Effector CD8-positive, alpha-beta T cell (primary cell): ENCODE measurements around the gene COL23A1.

ENCODE experiments used
- DNase-seq: peaks from one replicate; lab custom pipeline; 2025; lab: John Stamatoyannopoulos, UW

Gene COL23A1

DNA sequence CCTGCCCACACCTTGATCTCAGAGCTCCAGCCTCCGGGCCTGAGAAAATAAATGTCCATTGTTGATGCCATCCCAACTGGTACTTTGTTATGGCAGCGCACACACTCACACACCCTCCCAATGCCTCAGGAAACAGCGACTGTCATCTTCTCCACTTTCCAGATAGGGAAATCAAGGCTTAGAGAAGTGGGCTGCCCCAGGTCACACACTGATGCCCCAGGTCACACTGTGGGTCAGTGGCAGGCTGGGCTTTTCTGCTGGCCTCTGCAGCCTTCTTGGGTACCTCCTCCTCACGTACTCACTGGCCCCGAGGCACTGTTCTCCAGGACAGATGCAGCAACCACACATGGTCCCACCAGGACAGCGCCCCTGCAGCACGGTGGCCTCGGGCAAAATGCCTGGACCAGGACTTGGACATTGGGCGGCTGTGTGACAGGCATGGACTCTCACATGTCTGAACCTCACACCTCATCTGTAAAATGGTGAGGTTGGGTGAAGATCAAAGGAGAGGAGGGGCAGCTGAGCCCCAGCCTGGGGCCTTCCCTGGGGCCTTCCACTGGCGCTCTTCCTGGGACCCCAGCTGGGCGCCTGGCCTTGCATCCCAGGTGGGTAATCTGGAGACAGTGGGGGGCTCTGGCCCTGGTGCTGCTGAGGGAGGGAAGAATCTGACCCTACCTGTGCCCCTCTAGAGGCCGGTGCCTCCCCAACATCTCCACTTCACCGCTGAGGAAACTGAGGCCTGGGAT, 156.0 kb downstream of the COL23A1 start:
- no peak for DNase-seq

DNA sequence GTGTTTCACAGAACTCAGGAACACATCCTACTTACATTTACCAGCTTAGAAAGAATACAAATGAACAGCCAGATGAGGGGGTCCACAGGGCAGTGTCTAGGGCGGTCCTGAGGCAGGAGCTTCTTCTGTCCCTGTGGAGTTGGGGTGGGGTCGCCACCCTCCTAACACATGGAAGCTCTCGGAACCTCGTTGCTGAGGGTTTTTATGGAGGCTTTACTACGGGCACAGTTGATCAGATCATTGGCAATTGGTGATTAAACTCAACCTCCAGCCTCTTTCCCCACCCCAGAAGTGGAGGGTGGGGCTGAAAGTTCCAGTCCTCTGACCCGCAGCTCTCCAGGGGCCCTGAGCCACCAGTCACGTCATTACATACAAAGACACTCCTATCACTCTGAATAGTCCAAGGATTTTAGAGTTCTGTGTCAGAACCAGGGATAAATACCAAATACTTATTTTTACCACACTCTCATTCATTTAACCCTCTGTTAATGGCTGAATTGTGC, 156.9 kb downstream of the COL23A1 start:
- DNase-seq = no peak

DNA sequence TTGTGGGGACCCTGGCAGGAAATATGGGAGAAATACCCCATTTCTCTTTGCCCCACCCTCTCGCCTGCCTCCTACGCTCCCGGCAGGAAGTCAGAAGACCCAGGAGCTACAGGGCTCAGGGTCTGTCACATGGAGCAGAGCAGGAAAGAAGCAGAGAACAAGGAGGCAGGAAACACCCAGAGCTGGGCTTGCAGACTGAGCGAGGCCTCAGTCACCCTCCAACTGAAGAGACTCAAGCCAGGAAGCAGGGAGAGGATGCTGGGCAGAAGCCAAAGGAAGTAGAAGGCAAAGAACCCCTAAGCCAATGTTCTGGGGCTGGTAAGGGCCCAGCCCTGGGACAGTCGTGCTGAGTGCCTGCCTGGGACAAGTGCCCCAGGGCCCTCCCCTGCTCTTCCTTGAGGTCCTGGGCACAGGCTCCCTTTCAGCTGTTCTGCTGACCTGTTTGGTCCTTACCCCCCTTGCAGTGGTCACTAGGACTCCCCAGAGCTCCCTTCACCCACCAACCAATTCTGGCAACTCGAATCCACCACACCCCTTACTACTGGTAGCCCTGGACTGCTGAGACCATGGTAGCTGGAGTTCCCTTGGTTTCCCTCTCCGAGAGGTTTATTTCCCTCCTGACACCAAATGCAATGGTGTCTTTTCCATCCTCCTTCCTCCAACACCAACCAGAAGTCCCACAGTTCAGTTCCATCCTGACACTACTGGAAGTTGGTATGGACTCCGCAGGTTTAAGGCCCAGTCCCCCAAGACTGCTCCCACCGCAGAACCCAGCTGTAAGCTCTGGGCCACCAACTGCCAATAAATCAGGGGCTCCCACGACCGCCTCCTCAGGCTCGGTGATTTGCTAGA, 157.5 kb downstream of the COL23A1 start:
- no peak for DNase-seq

DNA sequence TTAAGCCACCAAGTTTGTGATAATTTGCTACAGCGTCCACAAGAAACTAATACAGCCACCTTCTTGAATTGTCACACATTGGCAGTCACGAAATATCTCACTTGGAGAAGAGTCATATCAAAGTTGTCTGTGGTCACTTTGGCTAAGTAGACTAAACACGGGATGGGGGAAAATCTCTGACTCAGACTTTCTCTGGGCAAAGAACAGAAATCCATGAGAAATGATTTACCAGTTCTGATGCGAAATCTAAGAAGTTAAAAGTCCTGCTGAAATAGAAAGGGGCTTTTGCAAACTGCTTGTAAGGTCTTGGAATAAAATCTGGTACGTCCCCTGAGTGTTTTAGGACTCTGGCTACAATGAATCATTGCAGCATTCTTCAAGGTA, 158.4 kb downstream of the COL23A1 start:
- no peak for DNase-seq

DNA sequence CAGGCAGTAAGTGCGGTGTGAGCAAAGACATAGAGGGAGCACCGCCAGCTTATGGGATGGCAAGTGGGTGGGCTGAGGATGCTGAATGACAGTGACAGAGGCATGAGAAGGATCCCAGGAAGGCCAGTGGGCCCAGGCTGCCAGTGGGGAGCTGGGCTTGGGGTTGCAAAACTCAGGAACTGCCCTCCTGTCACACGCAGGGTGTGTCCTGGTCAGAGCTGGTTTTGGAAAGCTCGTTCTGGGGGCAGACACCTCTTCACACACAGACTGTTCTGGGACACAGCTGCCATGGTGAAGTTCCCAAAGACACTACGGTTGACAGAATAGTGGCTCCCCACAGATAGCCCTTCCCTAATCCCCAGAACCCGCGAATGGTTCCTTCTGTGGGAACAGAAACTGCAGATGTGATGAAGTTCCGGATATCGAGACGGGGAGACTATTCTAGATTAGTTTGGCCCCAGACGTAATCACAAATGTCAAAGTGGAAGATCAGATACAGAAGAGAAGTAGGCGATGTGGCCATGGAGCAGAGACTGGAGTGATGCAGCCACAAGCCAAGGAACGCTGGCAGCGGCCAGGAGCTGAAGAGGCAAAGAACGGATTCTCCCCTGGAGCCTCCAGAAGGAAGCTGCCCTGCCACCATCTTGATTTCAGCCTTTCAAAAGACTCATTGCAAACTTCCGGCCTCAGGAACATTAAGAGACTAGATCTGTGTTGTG, 159.0 kb downstream of the COL23A1 start:
- DNase-seq = no peak

DNA sequence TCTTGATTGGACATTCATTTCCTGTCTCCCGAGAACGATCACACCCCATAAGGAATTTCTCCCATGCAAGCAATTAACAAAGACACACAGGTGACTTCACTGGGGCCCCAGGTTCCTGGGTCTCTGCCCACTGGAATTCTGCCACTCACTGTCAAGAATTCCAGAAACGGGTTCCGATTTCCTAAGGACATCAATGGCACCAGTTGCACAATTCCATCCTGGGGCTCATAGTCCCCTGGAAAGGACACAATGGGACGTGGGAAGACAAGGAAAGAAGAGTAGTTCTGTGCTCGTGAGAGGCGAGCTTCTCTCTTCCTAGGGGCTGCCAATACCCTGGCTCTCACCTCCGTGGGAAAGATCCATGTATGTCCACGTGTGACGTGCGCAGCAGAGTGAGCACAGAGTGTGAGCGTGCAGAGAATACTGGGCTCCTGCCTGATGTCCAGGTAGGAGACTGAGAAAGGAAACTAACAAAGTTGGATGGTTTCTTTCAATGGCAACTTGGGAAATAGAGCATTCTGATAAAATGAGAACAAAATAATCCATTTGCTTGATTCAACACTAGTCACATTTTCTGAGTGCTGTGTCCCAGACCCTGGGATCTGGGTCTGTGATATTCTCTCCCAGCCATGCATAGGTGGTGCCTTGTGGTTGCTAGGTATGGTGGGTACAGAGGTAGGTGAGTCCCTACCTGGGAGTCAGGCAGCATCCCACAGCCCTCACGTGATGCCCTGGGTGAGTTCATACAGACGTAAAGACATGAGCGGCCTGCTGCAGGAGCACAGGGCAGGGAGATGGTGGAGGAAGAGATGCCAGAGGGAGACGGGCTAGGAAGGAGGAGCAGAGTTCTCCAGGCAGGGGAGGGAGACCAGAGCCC, 159.8 kb downstream of the COL23A1 start:
- no peak for DNase-seq

DNA sequence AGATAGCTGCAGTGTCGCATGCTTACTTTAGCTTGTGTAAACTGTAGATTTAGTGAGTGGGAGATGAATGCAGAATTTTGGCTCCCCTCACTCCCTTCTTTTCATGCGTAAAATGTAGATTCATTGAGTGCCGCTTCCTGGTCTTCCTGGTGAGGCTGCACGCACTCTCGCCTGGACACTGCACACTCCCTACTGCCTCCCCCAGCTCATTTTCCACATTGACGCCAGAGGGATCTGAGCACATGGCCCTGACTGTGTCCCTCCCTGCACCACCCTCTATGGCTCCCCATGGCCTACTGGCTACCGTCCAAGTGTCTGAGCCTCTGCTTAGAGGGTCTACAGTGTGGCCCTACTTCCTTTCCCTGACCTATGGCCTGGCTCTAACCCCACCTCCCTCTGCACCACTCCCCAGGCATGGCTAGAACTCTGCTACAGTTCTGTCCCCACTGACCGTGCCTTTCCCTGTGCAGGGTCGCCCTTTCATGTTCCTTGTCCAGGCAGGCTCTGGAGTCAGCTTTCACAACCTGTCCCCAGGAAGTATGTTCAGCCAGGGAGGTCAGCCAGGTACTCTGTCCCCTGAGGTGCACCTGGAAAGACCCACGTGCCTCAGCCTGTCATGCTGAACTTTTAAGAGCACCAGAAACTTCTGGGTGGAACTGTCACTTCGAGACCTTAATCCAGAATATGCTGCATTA, 160.6 kb downstream of the COL23A1 start:
- no peak for DNase-seq

DNA sequence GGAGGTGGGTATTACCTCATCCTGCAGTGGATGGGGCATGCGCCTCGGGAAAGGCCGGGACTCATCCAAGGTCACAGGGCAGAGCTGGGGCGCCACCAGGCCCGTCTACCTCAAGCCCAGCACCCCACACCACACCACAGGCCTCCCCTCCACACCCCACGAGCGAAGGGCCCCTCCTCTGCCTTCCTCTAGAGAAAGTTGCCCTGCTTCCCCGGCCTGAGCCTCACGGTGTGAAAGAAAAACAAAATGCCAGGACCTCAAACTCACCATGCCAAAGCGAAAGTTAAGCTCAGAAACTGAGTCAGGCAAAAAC, 161.1 kb downstream of the COL23A1 start:
- DNase-seq = no peak

DNA sequence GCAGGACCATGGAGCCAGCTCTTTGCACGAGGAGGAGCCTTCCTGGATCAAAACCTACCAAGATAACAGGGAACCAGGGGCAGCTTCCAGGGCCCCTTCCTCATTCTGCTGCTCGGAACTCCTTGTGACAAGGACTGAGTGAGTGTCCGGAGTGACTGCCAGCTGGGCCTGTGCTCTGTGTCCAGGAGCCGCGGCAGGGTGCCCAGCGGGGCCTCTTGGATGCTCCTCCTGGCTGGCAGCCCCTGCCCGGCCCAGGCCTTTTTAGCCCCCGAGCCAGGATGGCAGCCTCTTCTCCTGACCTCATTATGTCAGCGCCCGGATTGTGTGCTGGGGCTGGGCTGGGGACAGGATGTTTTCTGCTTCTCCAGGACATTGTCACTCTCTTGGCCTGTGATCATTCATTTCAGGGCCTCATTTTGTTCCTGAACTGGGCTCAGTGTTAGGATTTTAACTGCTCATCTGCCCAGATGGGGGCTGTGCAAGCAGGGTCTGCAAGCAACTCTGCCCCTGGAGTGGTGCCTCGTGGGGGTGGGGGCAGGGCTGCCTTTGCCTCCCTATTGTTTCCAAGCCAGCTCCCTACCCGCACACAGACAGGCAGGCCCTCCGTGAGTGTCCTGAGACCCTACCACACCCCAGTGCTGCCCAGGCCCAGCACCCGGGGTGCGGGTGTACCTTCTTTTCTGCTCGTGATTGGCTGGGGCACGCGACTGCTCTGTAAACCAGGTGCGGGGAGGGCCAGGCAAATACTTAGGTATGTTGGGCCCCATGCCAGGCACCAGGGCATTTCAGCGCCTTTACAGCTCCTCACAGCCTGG, 161.6 kb downstream of the COL23A1 start:
- DNase-seq = no peak

DNA sequence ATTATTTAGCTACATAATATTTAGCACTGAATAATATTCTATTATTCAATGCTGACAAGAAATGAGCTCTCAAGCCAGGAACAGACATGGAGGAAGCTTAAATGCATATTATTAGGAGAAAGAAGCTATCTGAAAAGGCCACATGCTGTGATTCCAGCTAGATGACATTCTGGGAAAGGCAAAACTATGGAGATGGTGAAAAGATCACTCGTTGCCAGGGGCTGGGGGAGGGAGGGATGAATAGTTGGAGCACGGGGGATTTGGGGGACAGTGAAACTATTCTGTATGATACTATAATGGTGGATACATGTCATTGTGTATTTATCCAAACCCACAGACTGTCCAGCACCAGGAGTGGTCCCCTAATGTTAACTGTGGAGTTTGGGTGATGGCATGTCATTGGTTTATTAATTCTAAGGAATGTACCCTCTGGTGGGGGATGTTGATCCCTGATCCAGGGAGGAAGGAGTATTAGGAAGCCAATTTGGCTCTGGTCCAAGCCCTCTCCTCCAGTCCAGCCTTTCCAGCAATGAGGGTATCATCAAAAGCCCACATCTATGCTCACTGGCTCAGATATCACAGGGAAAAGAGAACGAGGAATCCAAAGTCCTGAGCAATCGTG, 162.5 kb downstream of the COL23A1 start:
- no peak for DNase-seq

DNA sequence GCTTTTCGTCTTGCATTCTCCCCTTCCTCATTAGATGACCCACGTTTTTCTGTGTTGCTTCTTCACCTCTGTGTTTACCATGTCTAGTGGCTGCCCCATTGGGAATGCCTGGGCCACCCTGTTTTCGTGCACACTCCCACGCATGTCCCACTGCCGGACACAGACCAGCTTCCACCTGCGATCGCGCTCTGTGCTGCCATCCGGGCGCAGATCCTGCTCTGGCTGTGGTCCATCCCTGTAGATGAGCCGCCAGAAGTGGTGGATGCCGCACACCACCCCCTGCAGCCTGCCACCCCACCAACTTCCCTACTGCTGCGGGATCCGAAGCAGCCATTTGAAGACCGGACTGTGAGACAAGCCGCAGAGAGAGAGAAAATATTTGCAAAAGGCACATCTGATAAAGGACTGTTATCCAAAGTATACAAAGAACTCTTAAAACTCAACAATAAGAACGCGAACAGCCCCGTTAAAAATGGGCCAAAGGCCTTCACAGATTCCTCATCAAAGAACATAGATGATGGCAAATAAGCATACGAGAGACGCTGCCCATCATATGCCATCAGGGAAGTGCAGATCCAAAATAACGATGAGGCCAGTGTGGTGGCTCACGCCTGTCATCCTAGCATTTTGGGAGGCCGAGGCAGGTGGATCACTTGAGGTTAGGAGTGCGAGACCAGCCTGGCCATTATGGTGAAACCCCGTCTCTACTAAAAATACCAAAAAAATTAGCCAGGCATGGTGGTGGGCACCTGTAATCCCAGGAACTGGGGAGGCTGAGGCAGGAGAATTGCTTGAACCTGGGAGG, 163.7 kb downstream of the COL23A1 start:
- no peak for DNase-seq

DNA sequence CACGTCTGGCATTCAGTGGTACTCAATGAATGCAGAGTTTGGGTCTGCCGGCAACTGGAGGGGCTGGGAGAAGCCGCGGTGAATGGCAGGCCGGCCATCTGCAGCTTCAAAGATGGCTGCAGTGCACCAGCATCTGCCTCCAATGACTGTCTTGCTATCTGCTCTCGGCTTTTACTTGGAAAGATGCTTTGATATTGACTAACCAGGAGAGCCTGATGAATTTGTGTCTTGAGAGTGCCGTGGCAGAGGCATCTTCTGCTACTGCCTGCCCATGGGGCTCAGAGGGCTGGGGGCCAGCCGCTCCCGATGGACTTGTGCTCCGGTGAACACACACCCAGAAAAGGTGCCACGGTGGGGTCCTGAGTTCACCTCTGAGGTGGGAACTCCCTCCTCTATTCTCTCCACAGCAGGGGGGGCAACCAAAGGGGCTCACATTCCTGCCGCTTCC, 164.5 kb downstream of the COL23A1 start:
- no peak for DNase-seq

DNA sequence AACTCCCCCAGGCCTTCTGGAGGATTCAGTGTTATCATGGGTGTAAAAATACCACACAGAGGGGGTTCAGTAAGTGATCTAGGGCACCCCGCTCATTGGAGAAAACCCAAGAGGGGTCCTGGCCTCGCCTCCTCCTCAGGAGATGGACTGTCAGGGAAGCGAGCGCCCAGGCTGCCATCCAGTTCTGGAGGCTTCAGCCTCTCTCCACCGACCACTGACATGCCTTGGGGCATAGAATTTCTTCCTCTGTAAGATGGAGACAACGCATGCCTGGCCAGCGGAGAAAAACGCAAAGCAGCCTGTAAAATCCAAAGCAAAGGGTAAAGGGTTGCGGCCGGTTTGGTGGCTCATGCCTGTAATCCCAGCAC, 165.4 kb downstream of the COL23A1 start:
- DNase-seq = no peak

DNA sequence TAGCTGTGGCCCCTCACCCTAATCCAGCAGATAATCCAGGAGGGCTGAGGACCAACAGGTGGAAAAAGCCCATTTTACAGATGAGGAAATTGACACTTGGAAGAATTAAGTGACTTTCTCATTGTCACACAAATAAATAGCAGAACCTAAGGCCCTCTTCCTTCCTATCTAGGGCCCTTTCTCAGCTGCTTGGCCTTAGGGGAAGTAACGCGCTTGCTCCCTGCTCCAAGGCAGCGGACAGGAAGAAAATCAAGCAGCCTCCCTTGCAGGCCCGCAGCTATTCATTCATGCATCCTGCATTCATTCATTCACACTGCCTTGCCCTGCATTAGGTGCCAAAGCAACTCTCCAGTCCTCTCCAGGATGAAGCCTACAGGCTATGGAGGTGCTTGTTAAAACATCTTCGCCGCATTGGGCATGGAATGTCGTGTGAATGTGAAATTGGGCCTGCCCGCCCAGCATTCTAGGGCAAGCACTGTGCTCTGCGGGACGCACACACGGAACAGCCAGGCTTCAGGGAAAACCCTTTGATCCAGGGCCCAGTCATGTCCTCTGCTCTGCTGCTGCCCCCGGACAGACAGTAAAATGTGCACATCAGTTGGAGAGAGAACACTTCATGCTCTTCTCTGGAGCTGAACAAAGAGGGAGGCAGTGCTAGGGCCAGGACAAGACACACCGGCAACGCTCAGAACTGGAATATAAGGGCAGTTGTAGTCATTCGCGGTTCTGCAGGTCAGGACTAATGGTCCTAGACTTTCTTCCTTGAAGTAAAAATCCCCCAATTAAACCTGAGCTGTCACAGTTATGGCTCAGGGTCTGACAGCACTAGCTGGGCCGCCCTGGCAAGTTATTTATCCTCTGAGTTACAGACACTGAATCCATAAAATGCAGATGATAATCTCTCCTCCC, 166.0 kb downstream of the COL23A1 start:
- DNase-seq = no peak

DNA sequence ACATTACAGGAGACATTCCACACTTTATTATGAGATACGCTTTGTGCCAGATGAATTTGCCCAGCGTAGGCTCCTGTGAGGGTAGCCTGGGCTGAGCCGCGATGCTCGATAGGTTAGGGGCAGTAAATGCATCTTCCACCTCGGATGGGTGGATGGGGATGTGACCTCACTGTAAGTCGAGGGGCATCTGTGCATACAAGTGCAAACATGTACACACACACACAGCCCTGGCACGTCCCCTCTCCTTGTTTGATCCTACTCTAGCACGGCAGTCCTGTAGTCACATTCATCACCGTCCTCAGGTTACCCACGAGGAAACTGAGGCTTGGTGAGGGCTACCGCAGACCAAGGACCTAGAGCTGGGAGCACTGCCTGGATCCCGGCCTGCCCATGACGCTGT, 166.8 kb downstream of the COL23A1 start:
- no peak for DNase-seq

DNA sequence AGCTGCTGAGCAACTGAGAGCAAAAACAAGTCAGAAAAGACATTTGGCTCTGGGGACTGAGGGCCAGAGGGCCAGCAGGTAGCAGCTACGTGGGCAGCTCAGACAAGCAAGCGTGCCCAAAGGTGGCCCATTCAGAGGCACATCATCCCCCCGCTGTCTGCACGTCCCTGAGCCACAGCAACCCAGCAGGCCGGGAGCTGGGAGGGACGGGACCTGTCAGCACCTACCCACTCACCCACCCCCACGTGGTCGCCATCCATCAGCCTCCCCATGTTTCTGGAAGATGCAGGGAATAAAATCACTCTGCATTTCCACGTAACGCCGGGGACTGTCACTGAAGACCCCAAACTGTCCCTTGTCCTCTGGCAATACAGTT, 167.8 kb downstream of the COL23A1 start:
- no peak for DNase-seq

DNA sequence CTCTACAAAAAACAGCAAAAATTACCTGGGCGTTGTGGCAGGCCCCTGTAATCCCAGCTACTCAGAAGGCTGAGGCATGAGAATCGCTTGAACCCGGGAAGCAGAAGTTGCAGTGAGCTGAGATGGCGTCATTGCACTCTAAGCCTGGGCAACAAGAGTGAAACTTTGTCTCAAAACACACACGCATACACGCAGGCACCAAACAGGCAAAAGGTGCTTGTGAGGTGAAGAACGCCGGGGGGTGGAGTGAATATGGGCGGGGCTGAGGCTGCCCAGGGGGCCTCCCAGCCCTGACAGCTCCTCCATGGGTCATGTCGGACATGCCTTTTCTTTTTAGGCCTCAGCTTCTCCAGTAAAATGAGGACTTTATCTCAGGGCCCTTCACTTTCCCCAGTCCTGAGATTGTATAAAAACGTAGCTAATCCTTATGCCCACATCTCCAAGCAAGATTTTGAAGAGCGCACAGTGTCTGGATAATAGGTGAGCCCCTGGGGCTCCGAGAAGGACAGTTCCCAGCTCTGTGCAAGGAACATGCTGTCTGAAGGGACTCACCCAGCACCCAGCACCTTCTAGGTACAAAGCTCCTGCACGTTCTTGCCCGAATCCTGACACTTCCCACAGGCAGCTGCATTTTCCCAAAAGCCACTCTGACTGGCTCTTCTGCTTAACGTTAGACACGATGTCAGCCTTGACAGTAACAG, 168.3 kb downstream of the COL23A1 start:
- no peak for DNase-seq
